GM19240 (cell line): ENCODE measurements around the gene GPC4.
"Not testable (repeated sequence)": the region's sequence is repeated elsewhere in the genome, so short reads cannot be mapped to it uniquely, and the experiment has no call there.

Experiments
- DNase-seq: peaks from one replicate; pipeline ENCODE4 v3.0.0; 2011; ENCODE audit warnings: low spot score; ENCODE audit not compliant: insufficient read length

The GPC4 gene

GRCh38 chrX:133369065-133369464 is 46.2 kb downstream of the GPC4 start:
- DNase-seq: no peak

DNA sequence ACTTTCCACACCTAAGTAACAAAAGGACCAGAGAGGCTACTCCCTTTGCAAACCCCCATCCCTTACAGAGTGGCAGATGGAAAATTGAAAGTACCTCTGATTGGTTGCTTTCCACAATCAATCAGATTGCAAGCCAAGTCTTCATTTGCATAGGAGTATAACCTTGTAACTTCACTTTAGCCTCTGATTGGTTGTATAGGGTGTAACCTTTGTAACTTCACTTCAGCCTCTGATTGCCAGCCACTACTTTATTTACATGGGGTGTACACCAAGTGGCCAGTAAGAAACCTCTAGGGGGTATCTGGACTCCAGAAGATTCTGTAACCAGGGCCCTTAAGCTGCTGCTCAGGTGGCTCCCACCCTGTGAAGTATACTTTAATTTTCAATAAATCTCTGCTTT is 48.6 kb downstream of the GPC4 start:
- DNase-seq: no peak

DNA sequence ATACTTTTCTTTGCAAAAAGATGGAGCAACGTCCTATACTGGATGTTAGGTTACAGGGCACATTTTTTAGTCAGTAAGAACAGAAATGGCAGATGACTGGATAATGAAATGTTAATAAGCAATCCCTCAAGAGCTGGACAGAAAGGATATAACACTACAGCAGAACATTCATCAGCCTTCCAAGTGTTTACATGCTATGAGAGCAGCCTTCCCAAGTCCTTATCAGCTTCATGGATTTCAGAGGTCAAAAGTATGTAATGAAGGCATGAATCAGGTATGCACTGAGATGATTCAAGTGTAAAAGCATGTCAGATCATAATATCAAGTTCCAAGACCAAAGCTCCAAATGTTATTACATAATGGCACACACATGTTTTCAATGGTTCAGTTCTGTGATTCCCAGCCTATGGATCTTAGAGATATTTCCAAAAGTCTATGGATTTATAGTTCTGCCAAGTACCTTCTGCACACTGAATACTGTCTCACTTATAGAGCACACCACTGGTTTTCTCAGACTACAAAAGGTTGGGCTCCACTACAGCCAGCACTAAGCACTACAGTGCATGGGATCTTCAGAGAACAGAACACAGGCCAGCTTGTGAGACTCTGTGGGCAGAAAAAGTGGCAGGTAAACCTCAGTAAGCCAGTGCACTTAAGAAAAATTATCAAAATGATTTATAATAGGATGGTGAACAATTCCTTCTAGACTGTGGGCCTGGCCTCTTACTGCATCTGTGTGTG is 49.2 kb downstream of the GPC4 start:
- DNase-seq: no peak

- no peak for DNase-seq
Measured at GRCh38 chrX:133364865-133365264, 50.4 kb downstream of the GPC4 start.

GRCh38 chrX:133364196-133364595 is 51.1 kb downstream of the GPC4 start:
- DNase-seq: no peak

GRCh38 chrX:133362538-133362937 is 52.8 kb downstream of the GPC4 start:
- DNase-seq: no peak

- no peak for DNase-seq
Measured at GRCh38 chrX:133359466-133359865, 55.8 kb downstream of the GPC4 start.

DNA sequence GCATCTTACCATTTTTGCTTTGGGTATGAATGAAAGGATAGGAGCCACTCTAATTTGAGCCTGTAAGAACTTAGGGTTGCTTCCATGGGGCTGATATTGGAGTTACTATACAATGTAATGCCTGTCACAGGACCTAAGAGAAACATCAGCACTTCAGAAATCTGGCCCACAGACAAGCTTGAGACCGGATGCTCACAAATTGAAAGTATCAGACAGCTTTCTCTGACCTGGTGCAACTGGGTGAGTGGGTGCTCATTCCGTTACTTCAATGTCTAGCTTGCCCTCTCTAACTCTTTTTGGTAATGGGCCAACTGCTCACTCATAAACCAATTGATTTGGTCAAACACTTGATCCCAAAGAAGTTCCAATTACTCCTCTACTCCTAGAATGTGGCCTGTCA is 62.1 kb downstream of the GPC4 start:
- DNase-seq: no peak

- DNase-seq: no peak
Measured at GRCh38 chrX:133350751-133351150, 64.5 kb downstream of the GPC4 start.

GRCh38 chrX:133346026-133346425 is 69.3 kb downstream of the GPC4 start:
- DNase-seq: no peak

GRCh38 chrX:133339566-133339965 is 75.7 kb downstream of the GPC4 start:
- DNase-seq: no peak

DNA sequence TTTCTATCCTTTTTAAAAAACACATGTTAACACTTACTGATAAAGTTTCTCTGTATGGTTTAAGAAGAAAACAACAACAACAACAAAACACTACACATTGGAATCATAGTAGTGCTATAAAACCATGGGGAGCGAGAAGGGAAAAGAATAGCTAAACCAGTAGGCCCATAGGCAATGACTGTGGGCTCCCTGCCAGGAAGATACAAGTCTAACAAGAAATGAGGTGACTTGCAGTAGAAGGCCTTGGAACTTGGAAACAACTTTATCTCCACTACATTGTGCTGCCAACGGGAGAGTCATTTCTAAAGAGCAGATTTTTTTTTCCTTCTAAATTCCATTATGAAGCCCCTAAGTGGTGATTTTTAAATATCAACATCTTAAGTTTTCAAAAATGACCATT is 78.0 kb downstream of the GPC4 start:
- no peak for DNase-seq

DNA sequence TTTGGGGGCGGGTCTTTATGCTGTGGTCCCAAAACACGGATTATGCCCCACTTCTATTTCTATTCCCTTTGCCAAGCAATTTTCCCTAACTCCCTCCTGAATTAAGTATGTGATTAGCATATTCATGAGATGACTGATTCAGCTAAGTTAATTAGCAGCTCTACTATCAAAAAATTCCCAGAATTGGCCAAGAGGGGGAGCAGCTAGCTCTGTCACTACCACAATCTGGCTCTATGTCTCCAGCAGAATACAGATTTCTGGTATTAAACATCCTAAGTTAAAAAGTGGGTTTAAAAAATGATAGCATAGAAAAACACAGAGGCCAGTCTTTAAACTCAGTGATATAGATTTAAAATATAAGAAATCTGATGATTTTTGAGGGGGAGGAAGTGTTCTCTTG is 80.3 kb downstream of the GPC4 start:
- no peak for DNase-seq

DNA sequence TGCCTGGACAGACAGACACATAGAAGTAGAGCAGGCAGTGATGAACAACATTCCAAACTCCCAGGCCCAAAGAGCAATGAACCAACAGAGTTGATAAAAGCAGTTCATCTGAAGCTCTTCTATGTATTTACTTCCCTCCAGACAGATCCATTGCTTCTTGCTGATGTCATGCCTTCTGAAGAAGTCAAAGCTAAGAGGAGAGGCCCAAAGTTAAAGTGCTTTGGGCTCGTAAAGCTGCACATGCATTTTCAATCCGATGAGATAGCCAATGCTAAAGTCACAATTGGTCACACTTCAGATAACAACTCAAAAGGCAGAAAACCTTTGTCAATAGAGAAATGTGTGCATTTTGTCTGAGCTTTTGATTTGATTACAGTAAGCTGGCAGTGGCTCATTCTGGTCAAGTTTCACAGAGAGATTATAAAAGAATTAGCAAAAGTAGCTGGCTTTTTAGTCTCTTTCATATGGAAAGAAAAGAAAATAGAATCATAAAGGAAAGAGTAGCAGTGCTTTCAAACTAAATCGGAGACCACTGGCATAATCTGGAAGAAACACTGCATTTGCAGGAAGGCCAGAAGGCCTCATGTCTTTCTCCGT is 82.0 kb downstream of the GPC4 start:
- no peak for DNase-seq

DNA sequence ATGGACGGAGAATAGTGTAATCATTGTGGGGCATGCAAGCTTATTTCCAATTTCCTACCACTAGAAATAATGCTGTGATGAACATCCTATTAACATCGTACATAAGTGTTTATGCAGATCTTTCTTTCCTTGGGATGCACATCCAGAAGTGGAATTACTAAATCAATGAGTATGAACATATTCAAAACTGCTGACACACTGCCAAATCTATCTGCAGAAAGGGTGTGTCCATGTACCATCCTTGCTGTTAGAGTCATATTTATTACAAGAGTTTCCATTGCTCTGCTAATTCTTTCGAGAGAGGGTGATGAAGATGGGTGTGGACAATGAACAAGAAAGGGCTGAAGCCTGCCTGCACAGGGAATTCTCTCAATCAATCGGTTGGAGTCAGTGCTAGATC is 82.6 kb downstream of the GPC4 start:
- no peak for DNase-seq

DNA sequence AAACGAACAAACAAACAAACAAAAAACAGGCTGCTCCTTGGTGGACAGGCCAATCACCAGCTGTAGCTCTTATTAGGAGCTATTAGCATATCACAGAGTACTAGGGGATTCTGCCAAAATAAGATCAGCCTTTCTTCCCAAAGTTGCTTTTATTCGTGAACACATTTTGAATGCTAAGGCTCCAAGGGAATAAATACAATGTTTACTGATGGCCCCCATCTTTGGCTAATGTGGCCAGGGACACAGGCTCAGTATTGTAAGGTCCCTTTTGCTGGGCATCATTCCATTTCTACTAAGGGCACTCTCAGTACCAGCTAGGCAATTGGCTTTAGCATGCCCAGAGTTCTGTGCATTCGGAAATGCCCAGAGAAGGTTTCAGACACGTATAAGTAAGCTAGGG is 84.3 kb downstream of the GPC4 start:
- no peak for DNase-seq

GRCh38 chrX:133325422-133325821 is 89.9 kb downstream of the GPC4 start:
- DNase-seq: no peak

GRCh38 chrX:133323431-133323830 is 91.9 kb downstream of the GPC4 start:
- DNase-seq: no peak

GRCh38 chrX:133322269-133322668 is 93.0 kb downstream of the GPC4 start:
- DNase-seq: not testable (repeated sequence)

GRCh38 chrX:133321451-133321850 is 93.8 kb downstream of the GPC4 start:
- no peak for DNase-seq

DNA sequence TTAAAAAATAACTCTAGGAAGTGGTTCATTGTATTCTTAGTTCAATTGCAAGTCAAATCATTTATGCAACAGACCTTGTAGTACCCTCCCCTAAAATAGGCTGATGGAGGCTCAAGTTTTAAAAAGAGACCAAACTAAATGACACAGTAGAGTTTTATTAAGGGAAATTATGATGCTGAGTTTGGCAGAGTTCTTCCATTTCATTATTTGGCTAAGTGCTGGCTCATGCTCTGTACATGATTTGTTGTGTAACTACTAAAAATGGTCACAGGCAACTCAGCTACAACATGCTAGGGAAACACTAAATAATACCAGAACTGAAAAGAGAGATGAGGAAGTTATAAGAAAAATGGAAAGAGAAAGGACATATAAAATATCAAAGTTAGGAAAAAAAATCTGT is 101.0 kb downstream of the GPC4 start:
- no peak for DNase-seq

DNA sequence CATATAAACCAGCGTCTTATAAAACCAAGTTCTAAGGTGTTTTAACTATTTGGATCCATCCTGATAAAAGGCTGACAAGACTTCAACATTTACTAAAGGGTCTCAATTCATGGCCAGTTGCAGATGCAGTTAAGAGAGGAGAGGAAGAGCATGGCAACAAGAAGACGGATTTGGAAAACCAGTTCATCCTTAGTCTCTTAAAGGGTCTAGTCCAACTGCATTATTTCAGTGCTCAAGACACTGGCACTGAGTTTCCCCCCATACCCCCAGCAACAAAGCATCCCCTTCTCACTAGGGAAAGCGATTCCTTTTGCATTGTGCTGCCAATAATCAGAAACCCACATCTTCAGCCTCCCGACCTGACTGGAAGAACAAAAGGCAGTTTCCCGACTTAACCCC is 106.8 kb downstream of the GPC4 start:
- no peak for DNase-seq
